NCI-H2029 treated with DMSO at 0.1 percent for 48 hours (cell line): ENCODE measurements around the gene PTS.
"Not testable (repeated sequence)": the region's sequence is repeated elsewhere in the genome, so short reads cannot be mapped to it uniquely, and the experiment has no call there.

Source experiments
- DNase-seq: peaks from one replicate; lab custom pipeline; 2025; lab: John Stamatoyannopoulos, UW

Gene PTS

DNA sequence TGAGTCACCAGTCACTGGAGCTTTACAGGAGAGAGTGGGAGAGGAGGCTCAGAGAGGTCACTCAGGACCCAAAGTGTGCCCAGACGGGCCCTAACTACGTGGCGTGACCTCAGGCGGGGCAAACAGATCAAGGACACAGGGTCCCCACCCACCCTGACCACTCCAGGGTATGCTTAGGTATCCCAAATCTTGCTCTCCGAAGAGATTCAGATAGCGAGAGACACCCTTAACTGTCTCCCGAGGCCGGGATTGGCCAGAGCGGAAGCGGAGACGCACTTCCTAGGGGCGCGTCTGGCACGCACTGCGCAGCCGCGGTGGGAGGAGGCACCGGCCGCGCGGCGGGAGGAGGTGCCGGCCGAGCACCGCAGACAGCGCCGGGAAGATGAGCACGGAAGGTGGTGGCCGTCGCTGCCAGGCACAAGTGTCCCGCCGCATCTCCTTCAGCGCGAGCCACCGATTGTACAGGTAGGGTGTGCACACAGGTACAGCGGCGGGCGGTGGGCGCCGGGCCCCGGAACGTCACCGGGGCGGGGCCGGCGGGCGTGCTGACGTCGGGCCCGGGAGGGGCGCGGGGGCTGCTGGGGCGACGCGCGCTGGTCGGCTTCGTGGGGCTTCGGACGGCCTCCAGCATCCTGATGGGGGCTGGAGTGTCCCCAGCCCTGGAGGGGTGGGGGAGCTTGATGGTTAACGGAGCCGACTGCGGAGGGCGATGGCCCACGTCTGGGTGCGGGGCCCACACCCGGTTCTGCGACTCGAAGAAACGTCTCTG is at the start of gene PTS:
TSS of gene PTS (plus strand) at position 367 of the 769 bp plus-strand sequence. CDS start at position 383, 16 bp downstream.
- DNase-seq, result peak; percentile 61

DNA sequence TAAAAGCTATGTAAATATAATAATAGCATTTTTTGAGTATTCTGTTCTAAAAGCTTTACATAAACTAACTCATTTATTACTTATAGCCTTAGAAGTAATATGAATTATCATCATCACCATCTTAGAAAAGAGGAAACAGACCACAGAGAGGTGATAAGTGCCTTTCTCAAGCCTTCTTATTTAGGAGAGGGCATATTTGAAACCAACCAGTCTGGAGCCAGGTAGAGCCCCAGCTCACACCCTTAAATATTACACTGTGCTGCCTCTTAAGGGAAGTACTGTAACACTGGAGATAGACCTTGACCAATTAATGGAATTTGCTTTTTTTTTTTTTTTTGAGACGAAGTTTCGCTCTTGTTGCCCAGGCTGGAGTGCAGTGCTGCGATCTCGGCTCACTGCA is 48.6 kb upstream of the PTS start:
- DNase-seq, result no peak

DNA sequence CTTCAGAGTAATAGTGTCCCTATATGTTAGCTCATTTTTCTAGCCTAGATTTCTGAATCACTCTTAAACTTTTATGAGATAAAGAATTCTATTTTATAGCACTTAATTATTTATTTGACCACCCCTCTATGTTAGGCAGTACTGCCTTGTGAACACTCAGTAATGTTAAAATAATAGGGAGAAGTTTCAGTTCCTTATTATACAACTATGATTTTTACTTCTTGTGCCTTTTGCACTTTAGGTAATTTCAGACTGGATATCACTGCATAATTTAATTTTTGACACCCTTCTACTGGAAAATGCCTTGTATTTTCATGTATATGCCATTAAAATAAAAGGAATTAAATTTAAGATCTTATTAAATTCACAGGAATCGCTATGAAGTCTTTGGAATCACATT is 47.8 kb upstream of the PTS start:
- no peak for DNase-seq

DNA sequence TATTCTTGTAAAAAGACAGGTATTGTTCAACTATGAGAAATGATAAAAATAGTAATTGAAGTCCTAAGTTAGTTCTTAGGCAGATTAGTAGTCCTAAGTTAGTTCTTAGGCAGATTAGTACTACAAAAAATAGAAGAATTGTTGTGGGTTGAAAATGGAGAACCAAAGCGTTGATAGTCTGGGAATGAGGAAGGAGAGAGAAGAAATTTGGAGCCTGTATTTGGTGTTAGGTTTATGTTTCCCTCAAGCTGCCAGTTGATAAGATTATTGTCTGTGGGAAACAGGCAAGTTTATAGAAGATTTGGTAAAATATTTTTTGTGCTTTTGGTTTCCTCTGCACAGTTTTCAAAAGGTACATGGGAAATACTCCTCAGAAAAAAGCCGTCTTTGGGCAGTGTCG is 47.3 kb upstream of the PTS start:
- no peak for DNase-seq

DNA sequence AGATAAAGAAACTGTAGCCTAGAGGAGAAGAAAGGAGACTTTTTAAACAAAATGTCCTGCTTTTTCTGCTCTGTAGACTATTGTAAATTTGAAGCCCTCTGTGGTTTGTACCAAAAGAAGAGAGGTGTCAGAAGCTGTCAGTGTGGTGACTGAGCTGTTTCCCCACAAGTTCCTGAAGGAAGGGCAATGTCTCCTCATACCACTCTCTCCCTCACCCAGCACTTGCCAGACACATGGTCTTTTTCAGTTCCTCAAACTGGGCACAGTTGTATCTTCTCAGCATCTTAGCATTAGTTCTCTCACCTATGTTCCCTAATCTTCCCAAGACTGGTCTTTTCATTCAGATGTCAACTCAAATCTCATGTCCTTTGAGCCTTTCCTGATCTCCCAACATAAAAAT is 46.6 kb upstream of the PTS start:
- DNase-seq, result no peak

DNA sequence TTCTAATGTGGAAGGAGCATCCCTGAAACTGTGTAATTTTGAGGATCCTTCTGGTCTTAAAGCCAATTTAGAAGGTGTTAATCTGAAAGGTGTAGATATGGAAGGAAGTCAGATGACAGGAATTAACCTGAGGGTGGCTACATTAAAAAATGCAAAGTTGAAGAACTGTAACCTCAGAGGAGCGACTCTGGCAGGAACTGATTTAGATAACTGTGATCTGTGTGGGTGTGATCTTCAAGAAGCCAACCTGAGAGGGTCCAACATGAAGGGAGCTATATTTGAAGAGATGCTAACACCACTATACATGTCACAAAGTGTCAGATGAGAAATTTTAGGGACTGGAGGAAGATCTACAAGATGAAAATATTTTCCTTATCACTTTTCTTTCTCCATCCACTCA is 43.4 kb upstream of the PTS start:
- no peak for DNase-seq

DNA sequence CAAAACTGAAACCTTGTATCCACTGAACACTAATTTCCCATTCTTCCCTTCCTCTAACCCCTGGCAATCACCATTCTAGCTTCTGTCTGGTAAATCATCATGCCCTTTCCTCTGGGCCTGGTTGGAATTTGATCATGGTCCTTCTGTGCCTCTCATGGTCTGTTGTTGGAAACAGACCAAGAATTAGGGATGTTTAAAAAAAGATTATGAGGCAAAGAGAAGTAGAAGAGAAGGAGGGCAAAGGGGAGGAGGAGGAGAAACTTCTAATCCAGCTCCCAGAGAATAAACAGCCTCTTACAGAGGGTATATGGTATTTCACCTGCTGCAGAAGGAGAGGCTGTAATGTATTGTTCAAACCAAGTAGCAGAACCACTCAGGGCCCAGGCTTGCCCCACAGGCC is 40.3 kb upstream of the PTS start:
- DNase-seq, result no peak

DNA sequence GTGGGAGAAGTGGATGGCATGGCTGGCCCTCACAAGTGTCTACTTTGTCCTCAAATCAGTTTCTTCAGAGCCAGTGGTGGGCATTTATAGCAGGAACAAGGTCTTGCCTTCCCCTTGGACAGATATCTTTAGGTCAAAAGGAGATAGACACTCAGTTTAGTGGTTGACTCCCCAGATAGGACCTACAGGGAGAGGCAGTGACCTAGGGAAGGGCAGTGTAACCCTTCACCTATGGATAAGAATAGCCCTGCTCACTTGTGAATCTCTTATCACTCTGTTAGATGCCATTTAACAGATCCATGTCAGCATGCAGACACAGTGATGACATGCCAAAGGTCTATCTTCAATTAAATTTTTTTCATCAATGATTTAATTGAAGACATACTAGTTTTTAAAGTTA is 39.9 kb upstream of the PTS start:
- no peak for DNase-seq

DNA sequence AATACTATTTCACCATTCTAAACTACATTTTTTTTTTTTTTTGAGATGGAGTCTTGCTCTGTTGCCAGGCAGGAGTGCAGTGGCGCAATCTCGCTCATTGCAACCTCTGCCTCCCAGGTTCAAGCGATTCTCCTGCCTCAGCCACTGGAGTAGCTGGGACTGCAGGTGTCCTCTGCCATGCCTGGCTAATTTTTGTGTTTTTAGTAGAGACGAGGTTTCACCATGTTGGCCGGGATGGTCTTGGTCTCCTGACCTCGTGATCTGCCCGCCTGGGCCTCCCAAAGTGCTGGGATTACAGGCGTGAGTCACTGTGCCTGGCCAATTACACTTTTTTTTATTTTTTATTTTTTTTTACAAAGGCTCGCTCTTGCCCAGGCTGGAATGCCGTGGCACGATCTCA is 31.1 kb upstream of the PTS start:
- DNase-seq, result not testable (repeated sequence)

DNA sequence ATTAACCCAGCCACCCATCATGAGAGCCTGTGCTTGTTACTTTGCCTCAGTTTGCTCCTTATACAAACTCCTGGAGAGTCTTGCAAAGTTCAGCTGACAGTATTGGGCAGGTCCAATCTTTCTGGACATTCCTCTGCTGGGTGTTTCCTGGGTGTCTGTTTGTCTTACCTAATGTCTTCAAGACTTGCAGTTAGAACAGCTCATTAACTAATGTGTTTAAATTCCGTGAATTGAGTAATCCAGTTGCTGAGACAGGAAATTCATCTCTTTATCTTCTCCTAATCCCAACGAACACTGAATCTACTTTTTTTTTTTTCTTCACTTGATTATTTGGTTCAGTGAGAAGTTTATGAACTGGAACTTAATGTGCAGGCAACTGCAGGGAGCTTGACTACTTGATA is 30.3 kb upstream of the PTS start:
- DNase-seq, result no peak

DNA sequence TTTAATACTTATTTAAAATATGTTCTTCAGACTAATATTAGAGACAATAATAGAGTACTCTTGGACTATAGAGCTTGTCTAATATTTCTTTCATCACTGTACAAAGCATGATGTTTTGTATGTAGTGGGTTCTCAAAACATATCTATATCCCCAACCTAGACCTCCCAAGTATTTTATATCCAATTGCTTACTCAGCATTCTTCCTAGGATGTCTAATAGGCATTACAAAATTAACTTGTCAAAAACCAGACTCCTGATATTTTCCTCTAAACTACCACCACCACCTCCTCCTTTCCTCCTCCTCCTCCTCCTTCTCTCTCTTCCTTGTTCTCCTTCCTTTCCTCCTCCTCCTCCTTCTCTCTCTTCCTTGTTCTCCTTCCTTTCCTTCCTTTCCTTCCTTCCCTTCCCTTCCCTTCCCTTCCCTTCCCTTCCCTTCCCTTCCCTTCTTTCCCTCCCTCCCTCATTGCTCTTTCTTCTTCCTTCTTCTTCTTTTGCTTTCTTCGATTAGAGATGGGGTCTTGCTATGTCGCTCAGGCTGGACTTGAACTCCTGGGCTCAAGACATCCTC is 29.6 kb upstream of the PTS start:
- no peak for DNase-seq

DNA sequence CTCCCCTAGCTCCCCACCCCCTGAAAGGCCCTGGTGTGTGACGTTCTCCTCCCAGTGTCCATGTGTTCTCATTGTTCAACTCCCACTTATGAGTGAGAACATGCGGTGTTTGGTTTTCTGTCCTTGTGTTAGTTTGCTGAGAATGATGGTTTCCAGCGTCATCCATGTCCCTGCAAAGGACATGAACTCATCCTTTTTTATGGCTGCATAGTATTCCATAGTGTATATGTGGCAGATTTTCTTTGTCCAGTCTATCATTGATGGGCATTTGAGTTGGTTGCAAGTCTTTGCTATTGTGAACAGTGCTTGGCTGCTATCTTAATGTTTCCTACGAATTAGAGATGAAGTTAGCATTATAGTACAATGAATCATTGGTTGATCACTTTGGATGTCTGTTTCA is 27.1 kb upstream of the PTS start:
- not testable (repeated sequence) for DNase-seq

DNA sequence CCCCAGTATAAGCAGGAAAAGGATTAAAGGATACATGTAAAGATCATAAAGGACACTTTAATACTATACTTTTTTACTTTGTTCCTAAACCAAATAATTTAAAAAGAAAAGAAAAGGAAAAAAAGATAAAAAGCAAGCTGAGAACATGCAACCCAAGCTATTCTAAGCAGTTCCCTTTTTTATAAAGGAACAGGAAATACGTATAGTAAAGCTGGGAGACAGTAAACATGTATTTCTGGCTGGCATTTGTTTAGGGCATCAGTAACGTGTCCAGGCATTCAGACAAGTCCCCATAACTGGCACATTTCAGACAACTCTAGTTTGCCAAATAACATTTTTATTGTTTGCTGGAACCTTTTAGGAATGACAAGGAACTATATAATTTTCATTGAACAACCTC is 26.0 kb upstream of the PTS start:
- DNase-seq, result no peak

DNA sequence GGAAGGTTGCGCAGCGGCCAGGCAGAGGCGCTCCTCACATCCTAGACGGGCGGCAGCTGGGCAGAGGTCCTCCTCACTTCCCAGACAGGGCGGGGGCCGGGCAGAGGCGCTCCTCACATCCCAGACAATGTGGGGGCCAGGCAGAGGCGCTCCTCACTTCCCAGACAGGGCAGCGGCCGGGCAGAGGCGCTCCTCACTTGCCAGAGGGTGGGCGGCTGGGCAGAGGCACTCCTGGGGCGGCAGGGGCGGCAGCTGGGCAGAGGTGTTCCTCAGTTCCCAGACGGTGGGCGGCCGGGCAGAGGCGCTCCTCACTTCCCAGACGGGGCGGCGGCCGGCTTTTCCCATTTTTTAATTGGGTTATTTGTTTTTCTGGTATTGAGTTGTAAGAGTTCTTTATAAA is 20.2 kb upstream of the PTS start:
- DNase-seq, result no peak

DNA sequence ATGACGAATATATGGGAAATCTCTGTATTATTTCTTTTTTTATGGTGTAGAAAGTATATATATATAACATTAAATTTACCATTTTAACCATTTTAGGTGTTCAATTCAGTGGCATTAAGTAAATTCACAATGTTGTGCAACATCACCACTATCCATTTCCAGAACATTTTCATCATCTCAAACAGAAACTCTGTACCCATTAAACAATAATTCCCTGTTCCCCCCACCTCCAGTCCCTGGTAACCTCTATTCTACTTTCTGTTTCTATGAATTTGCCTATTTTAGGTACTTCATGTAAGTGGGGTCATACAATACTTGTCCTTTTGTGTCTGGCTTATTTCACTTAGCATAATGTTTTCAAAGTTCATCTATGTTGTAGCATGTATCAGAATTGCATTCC is 15.3 kb upstream of the PTS start:
- DNase-seq, result no peak

DNA sequence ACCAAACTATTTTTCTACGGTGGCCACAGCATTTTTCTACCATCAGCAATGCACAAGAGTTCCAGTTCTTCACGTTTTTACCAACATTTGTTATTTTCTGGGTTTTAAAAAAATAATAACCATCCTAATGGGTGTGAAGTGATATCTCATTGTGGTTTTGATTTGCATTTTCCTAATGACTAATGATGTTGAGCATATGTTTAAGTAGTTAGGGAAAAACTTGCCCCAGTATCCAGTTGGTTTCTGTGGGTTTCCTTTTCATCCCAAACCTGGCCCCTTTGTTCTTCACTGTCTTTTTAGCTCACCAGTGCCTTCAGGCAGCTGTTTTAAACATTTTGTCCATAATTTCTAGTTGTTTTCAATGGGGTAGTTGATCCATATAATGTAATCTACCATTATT is 14.7 kb upstream of the PTS start:
- no peak for DNase-seq

DNA sequence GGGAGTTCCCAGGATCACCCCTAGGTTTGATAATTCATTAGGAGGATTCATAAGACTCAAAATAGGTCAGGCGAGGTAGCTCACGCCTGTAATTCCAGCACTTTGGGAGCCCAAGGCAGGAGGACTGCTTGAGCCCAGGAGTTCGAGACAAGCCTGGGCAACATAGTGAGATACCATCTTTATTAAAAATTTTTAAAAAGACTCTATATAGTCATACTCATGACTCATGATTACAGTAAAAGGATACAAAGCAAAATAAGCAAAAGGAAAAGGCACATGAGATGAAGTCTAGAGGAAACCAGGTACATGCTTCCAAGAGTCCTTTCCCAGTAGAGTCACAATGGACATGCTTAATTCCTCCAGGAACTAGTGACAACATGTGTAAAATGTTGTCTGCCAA is 13.9 kb upstream of the PTS start:
- DNase-seq, result no peak

DNA sequence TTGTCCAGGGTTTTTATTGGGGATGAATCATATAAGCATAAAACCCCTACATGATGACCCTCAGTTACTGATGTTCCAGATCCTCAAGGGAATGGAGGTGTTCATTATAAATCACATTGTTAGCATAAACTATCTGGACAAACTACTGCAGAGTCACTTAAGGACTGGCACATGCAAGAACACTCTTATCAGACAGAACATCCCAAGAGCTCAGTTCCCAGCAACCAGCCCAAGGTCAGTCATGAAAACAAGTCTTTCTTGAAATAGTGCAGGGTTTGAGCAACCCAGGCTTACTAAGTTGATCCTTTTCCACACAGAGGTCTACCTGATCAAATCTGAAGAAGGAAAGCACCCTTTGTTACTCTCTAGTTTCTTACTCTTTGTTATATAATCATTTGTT is 13.5 kb upstream of the PTS start:
- no peak for DNase-seq

DNA sequence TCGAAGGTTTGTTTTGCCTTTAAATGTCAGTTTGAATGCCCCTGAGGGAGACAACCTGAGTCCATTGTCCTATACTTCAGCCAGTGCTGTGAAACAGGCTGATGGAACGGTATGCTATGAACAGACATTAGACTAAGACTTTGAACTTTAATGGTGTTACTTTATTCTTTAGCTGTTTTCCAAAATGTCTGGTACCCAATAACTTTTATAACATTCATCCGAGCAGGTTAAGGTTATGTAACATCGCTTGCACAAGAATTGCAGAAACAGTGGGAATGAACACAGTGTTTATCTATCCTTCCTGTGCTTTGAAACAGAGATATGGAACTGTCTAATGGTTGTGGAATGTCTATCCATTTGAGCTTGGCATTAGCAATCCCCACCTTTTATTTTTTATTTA is 12.5 kb upstream of the PTS start:
- no peak for DNase-seq

DNA sequence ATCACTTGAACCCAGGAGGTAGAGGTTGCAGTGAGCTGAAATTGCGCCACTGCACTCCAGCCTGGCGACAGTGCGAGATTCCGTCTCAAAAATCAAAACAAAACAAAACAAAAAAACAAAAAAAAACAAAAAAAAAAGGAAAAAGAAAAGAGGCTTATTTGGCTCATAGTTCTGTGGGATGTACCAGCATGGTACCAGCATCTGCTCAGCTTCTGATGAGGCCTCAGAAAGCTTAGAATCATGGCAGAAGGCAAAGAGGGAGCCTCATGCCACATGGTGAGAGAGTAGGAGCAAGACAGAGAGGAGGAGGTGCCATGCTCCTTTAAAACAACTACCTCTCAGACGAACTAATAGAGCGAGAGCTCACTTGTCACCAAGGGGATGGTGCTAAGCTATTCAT is 10.6 kb upstream of the PTS start:
- DNase-seq, result no peak

DNA sequence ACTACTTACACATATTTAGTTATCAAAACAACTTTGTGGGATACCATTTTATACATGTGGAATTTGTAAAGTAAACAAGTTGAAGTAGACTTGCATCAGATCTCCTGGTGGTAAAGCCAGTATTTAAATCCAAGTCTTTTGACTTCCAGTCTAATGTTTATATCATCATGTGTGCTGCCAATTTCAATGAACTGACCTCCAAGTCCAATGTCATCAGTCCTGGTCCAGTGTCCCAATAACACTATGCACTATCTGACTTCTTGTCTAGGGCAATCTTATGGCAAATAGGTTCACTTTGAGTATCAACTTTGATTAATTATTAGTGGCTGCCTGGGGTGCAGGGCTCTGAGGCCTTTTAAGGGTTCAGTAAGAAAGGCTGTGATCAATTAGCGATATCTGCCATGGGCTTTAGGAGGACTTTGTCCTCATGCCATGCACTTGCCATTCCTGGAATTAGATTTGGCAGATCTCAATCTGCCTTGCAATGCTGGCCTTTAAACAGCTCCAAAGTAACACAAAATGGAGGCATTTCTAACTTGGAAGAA is 9.6 kb upstream of the PTS start:
- no peak for DNase-seq

DNA sequence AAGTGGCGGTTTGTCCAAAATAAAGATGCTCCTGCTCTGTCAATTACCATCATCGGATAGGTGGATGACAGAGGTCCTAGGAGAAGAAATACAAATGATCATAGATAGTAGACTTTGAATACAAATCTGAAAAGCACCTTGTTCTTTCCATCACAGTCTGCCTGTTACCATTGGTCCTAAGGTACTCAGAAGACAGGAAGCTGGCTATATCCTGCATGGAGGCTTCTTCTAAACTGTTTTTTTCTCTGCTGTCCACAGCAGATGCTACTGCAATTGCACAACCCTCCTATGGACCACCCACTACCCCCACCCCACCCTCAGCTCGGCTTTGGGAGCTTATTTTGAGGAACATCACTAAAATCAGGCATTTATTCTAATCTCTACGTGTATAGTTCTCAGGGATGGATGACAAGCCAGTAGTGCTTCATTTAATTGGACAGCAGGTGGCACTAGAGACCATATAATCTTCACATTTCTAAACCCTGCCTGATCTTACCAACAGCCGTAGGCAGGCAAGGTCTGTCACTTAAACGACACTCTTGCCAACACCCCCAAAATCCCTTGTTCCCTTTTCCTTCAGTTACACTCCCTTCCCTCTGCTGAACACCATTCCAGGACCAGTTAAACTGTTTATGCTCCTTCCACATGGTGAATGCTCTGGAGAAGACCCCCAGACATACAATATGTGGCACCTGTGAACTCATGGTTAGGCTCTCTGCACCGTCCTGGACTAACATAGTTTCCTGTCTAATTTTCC is 6.6 kb upstream of the PTS start:
- DNase-seq, result peak; percentile 83

DNA sequence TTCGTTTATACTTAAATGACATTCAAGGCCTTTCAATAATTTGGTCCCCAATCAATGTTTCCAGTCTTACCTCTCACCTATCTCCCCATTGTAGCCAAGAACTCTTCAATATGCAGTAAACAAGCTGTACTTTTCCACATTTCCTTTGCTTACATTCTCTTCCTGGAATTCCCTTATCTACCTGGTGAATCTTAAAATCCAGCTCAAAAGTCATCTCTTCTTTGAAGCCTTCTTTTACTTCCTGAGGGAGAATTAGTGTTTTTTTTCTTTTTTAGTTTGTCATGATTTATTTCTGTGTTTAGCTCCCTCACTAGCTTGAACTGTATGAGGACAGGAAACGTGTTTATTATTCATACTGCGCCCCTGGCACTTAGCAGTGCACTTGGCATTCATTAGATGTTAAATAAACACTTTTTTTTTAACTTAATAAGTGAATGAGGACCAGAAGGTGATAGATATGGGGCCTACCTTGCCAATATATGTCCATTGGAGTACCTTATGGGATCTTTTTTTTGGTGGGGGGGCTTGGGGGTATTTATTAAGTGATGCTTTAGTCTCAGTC is 4.9 kb upstream of the PTS start:
- DNase-seq, result no peak
